ENCODE measurements around the gene MCRIP2. TPM values are rescaled to one million over a fixed set of nuclear protein-coding genes. Genes with fewer than 3 reads are reported as not detected.

The MCRIP2 gene
- total and polyA plus RNA-seq, 9 of the 15 experiments (the other 6 are each of a cell fraction or from before 2014, with no cell fraction given), result 0.80 to 120 (median 35.2) TPM

DNA sequence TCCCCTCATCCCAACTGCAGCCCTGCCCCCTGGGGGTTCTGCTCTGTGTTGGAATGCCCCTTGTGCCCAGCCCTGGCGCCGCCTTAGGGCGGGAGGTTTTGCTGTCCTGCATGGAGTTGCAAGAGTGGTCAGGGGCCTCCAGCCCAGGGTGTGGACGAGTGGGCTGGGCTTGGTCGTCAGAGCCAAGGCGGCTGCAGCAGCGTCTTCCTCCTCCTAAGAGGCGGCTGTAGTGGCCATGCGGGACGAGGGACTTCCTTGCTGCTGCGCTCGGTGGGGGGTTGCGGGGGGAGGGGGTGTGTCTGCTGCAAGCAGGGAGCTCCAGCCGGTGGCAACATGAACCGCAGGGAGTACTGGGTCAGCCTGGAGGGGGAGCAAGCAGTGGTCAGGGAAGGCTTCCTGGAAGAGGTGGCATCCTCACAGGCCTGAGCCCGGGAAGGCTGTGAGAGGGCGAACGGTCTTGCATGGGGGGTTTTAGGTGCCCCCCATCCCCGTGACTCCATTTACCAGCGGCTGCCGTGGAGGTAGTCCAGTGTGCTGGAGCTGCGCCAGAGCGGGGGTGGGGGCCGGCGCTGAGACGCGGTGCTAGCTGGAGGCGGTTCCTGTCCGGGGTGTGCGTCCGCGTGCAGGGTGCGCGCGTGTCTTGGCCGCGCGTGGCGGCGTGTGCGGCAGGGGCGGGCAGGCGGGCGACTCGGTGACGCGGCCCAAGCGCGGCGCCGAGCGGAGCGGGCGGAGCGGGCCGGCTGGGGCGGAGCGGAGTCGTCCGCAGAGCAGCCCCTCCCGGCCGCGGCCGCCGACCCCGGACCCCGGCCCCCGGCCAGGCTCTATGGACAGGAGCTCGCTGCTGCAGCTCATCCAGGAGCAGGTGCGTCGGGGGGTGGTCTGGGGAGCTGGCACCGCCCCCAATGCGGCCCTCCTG lies 33.6 kb downstream of the MCRIP2 start, which contains the start of gene RHBDL1 (continued):
- no peak for TF ChIP-seq PHF21A (IDR thresholded peaks at IDR 0.05; ENCODE audit: borderline replicate concordance, low read depth)
- TF ChIP-seq SRSF9 (IDR thresholded peaks at IDR 0.05; ENCODE audit: borderline replicate concordance, low read depth, low read length), result no peak
- TF ChIP-seq TBL1XR1 (IDR thresholded peaks at IDR 0.05; ENCODE audit: low read length in 2 of 2), result no peak
- peak; percentile 75 for TF ChIP-seq ESRRA (IDR thresholded peaks at IDR 0.05; ENCODE audit: borderline replicate concordance, low read depth)
- TF ChIP-seq ASH1L (IDR thresholded peaks at IDR 0.05; ENCODE audit: borderline replicate concordance, low read depth, partially characterized antibody), result no peak
- no peak for TF ChIP-seq LARP7 (IDR thresholded peaks at IDR 0.05)
- no peak for TF ChIP-seq TCFL5 (CRISPR knock-in tag; conservative IDR thresholded peaks at IDR 0.05)
- TF ChIP-seq NFE2 (IDR thresholded peaks at IDR 0.05; ENCODE audit: low read depth), result 0 out of 2 replicates have a peak, but pooled peaks have one; percentile 4
- no peak for TF ChIP-seq SAP30 (IDR thresholded peaks at IDR 0.05; ENCODE audit: borderline replicate concordance, insufficient read depth, low read depth, low read length, poor library complexity, severe bottlenecking)
- TF ChIP-seq, protein P1, sequence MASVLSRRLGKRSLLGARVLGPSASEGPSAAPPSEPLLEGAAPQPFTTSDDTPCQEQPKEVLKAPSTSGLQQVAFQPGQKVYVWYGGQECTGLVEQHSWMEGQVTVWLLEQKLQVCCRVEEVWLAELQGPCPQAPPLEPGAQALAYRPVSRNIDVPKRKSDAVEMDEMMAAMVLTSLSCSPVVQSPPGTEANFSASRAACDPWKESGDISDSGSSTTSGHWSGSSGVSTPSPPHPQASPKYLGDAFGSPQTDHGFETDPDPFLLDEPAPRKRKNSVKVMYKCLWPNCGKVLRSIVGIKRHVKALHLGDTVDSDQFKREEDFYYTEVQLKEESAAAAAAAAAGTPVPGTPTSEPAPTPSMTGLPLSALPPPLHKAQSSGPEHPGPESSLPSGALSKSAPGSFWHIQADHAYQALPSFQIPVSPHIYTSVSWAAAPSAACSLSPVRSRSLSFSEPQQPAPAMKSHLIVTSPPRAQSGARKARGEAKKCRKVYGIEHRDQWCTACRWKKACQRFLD (CRISPR knock-in tag; IDR thresholded peaks at IDR 0.05), result no peak
- no peak; the same call in 1 of the 2 replicates for TF ChIP-seq ZNF707 (CRISPR knock-in tag; conservative IDR thresholded peaks at IDR 0.05)
- no peak for TF ChIP-seq ZNF133 (CRISPR knock-in tag; IDR thresholded peaks at IDR 0.05)
- TF ChIP-seq RBFOX2 (IDR thresholded peaks at IDR 0.05; ENCODE audit: low read depth, low read length), result peak; percentile 77
- TF ChIP-seq TEAD2 (tag; IDR thresholded peaks at IDR 0.05), result no peak
- no peak for TF ChIP-seq SRSF1 (IDR thresholded peaks at IDR 0.05; ENCODE audit: low read depth, low read length)
- no peak for TF ChIP-seq HDAC6 (IDR thresholded peaks at IDR 0.05; ENCODE audit: low read depth, low read length)
- no peak for TF ChIP-seq MYBL2 (IDR thresholded peaks at IDR 0.05; ENCODE audit: low read depth)
- no peak for TF ChIP-seq MYBL2 (CRISPR knock-in tag; IDR thresholded peaks at IDR 0.05; ENCODE audit: borderline replicate concordance)
- TF ChIP-seq ETV6 (IDR thresholded peaks at IDR 0.05; ENCODE audit: borderline replicate concordance in 1 of 2, low read depth in 2 of 2, low read length in 1 of 2), result no peak
- TF ChIP-seq ETV6 (CRISPR knock-in tag; IDR thresholded peaks at IDR 0.05; ENCODE audit: borderline replicate concordance), result no peak
- peak; percentile 65 for TF ChIP-seq DPF2 (IDR thresholded peaks at IDR 0.05)
- TF ChIP-seq CBX5 (IDR thresholded peaks at IDR 0.05; ENCODE audit: borderline replicate concordance, low read depth), result no peak
- TF ChIP-seq RCOR1 (IDR thresholded peaks at IDR 0.05; ENCODE audit: borderline replicate concordance in 1 of 2, low read depth in 2 of 2, low read length in 2 of 2), result peak; percentile 42 to 82
- no peak for TF ChIP-seq NONO (IDR thresholded peaks at IDR 0.05; ENCODE audit: low read depth in 2 of 2, low read length in 1 of 2)
- TF ChIP-seq ZHX1 (conservative IDR thresholded peaks at IDR 0.05; ENCODE audit: low read length), result no peak
